Fibroblast of skin of left biceps (primary cell): ENCODE data around the gene CNTNAP2.
"Not testable (repeated sequence)": the region's sequence is repeated elsewhere in the genome, so short reads cannot be mapped to it uniquely, and the experiment has no call there.

ENCODE experiments used
- DNase-seq, 2 experiments: peaks; one replicate each; pipeline ENCODE4 v3.0.0-alpha.2; 2013; ENCODE audit warnings: low read depth in 2 of 2

Gene CNTNAP2

DNA sequence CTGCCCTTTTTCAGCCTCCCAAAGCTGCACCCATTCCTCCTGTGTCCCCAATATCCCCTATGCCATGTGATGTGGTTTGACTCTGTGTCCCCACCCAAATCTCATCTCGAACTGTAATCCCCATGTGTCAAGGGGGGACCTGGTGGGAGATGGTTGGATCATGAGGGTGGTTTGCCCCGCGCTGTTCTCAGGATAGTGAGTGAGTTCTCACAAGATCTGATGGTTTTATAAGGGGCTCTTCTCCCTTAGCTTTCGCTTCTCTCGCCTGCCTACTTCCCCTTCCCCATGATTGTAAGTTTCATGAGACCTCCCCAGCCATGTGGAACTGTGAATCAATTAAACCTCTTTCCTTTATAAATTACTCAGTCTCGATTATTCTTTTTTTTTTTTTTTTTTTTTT is 2185.8 kb downstream of the CNTNAP2 start:
- DNase-seq, result not testable (repeated sequence)

GRCh38 chr7:148303295-148304082 is 2186.9 kb downstream of the CNTNAP2 start:
- DNase-seq, result peak; percentile 78 to 84

- no peak for DNase-seq
These were observed 2187.4 kb downstream of the CNTNAP2 start for GRCh38 chr7:148304083-148304335.

GRCh38 chr7:148304456-148304855 is 2187.9 kb downstream of the CNTNAP2 start:
- DNase-seq, result no peak

- no peak for DNase-seq
These were observed 2190.2 kb downstream of the CNTNAP2 start for GRCh38 chr7:148306759-148307158.

DNA sequence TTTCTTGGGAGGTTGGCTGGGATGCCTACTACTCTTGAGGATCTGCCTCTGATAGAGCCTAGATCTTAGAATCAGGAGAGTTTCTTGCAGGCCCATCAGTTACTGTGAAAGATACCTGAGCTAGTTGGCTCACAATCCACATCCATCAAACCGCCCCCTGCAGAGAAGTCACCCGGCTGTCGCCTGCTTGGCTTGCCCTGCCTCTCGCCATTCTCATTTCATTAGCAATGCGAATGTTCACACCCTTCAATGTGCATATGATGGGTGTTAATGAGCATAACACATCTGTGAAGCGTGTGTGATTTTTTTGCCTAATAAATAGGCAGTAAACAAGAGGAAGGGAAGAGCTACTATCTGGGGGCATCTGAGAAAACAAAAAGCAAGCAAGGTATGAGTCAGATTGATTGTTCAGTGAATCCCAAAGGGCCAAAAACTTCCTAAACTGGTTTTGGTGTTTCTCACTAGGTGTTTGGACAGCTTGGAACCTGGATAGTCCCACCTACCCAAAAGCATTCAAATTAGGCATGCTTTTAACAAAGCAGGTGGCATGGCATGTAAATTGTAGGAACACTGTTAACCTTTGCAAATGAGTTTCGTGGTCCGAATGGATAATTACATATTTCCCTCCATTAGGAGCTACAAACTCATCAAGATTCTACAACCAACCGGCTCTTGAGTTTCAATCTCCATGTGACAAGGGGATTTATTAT is 2201.7 kb downstream of the CNTNAP2 start:
- DNase-seq, result no peak

- DNase-seq, result no peak
These were observed 2202.2 kb downstream of the CNTNAP2 start for GRCh38 chr7:148318838-148319237.

GRCh38 chr7:148319316-148319808 is 2202.8 kb downstream of the CNTNAP2 start:
- no peak for DNase-seq

DNA sequence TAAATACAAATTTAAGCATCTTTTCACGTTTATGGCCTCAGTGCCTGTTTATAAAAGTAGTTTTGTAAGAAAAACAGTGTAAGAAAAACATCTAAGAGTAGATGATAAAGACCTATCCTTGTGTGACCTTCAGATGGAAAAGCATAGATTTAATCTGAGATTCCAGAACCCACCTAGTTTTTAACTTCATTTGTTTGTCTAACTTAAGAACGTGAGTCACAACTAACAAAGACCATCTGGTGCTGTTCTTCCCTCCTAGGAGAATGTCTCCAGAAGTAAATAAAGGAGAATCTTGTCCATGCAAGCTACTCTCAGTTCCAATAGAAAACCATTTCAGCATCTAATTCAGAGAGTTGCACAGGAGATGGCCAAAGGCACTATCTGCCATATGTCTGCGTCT is 2208.6 kb downstream of the CNTNAP2 start:
- DNase-seq, result no peak

- no peak for DNase-seq
These were observed 2210.8 kb downstream of the CNTNAP2 start for GRCh38 chr7:148327379-148327778.

- no peak for DNase-seq
These were observed 2212.3 kb downstream of the CNTNAP2 start for GRCh38 chr7:148328906-148329305.

- DNase-seq, result no peak
These were observed 2213.7 kb downstream of the CNTNAP2 start for GRCh38 chr7:148330124-148330818.

DNA sequence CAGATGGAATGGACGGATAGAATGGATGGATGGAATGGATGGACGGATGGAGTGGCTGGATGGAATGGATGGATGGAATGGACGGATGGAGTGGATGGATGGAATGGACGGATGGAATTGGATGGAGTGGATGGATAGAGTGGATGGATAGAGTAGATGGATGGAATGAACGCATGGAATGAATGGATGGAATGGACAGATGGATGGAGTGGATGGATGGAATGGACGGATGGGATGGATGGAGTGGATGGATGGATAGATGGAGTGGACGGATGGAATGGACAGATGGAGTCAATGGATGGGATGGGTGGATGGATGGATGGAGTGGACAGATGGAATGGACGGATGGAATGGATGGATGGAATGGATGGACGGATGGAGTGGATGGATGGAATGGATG is 2214.2 kb downstream of the CNTNAP2 start:
- DNase-seq, result no peak

DNA sequence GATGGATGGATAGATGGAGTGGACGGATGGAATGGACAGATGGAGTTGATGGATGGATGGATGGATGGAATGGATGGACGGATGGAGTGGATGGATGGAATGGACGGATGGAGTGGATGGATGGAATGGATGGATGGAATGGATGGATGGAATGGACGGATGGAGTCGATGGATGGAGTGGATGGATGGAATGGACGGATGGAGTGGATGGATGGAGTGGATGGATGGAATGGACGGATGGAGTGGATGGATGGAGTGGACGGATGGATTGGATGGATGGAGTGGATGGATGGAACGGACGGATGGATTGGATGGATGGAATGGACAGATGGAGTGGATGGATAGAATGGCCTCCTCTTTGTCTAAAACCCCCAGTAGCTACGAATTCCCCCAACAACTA is 2214.9 kb downstream of the CNTNAP2 start:
- DNase-seq, result not testable (repeated sequence)

DNA sequence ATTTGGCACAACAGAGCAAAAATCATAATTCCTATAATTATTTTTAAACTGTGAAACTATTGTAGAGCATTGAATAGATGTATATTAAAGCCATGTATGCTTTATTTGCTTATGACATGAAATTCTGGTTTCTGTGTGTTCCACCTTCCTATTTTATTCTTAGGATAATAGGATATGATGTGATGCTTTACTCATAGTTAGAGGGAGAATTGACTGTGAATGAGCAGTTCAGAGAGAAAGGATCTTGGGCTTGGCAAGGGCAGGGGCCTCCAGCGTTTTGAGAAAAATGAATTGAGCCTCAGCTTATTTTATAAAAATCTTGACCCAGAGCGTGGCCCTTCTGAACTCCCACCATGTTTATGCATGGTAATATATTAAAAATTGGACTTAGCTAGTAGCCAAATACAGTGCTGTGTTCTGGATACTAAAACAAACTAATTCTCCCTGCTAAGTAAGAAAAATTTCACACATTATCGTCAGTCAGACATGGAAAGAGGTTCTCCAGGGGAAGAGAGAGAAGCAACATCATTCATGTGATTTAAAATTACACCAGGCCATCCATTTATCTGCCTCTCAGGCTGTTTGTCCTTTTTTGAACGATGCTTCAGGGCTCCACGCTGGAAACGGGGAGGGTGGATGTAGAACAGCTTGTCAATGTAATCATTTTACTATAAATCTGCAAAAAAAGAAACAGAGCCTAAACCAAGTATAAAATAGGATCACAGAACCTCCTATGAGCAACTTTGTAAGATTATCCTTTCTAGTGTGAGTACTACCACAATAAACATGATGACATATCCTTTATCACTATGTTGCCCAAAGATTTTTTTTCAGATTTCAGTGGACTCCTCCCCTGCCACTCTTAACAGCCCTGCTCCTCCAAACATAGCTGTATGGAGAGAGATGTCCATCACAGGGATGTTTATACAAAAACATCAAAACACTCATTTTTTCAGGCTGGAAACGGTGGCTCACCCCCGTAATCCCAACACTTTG is 2215.9 kb downstream of the CNTNAP2 start:
- DNase-seq, result no peak

DNA sequence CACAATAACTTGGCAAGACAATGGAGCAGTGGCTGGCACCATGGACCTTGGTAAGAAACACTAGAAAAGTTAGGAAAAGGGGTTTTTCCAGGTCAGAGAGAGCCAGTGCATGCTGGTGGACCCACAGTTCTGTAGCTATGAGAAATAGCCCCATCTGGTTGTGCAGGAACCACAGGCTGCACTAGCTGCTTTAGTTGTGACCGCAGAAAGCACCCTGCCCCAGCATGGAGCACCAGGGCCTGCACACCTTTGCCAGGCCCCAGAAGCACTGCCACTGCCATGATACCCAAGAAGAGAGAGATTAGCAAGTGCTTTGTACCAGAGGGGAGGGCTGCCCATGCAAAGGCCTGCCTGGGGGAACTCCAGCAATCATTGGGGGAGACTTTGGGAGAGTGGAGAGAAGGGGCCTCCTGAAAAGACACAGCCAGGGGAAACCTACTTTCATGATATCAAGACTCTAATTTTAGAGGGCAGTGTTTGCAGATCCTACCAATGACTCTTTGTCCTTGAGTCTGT is 2217.9 kb downstream of the CNTNAP2 start:
- DNase-seq, result no peak

DNA sequence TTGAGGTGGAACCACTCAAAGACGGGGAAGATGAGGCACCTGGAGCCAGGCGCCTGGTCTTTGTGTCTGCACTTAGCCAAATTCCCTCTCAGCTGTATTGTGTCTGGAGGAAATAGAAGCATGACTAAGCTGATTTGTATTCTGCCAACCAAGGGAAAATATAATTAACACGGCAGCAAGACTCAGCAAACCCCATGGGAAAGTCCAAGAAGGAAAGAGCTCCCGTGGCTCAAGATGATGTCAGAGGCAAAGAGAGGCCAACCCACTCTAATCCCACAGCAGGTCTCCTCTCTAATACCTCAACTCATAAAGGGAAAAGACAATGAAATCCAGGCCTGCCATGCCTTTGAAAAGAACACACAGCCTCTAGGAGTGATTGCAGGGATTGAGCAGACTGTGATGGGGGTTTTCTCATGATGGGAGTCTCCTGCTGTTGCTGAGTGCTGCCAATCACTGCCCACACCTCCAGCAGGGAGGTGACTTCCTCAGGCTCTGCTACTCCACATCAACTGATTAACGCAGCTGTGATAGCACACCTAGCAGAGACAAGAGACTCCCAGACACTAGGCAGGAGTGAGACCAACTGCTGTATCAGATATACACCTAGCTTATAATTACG is 2218.5 kb downstream of the CNTNAP2 start:
- DNase-seq, result peak; percentile 49 to 54

- DNase-seq, result no peak
These were observed 2219.2 kb downstream of the CNTNAP2 start for GRCh38 chr7:148335790-148336189.

- no peak for DNase-seq
These were observed 2219.8 kb downstream of the CNTNAP2 start for GRCh38 chr7:148336411-148336810.

DNA sequence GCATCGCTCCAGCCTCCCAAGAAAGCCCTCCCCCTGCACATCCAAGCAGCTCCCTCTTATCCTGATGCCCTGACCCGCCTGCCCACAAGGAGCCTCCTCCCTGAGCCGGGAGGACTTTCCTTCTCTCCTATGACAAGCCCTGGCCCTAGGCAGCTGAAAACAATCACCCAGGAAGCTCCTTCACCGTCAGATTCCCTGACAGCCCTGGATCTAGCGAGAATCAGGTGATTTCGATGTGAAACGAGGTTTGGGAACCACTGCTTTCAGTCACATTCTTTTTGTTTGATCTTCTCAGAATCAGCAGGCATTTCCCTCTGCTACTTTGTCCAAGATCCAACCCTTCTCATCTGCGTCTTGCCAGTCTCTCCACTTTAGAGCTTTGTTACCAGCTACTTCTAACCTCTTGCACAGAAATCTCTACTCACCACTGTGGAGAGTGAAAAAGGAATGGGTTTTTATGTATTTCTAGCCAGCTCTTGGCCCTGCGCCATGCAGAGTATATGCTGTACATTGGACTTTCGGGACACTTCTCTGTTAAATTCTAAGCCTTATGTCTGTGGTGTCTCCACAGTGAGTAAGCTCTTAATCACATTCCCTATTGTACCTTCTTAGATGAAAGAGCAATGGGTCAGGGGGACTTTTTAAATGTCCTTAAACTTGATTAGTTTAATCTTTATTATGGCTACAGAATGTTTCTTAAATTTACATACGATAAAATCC is 2220.8 kb downstream of the CNTNAP2 start:
- DNase-seq, result no peak
